ENCODE results near the gene HLA-DMB. TPM values are rescaled to one million over a fixed set of nuclear protein-coding genes. Genes with fewer than 3 reads are reported as not detected.

Gene HLA-DMB
- 8.8 TPM for total RNA-seq
- long read RNA-seq, partial matches to known transcripts, result 0 of 1 reads
- long read RNA-seq, other reads (novel, unspliced or antisense), result 0 of 1 reads

DNA sequence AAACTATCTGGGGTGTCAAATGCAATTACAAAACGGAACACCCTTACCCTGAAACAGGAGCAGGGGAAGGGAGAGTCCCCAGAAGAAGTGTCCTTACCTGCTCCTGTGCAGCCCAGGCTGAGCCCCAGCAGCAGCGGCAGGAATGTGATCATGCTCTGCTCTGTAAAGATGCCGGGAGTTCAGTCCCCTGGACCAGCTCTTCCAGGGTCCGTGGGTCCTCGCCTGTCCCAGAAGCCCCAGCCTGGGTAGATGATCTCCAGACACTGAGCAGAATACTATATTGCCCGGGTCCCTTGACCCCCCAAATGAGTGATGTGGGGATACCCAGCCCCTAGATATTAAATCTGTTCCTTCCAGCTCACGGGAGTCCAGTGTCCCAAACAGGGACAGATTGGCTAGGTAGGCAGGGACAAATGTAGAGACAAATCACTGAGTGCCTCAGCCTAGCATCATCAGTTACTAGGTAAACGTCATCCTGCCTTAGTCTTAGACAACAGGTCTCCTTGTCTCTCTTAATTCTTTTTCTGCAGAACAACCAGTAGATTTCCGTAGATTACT lies at the start of gene HLA-DMB:
Gene HLA-DMB, minus strand, starts transcription at position 373 of the 558 bp plus-strand sequence. Its CDS starts 221 bp downstream, at position 152.
- DNase-seq (ENCODE audit: missing footprints) (no peak), ATAC-seq (peak; percentile 92)
- intact Hi-C loops (cut with DNase I), result loop anchor here (1.0 kb wide), 1 partner anchor 46 kb away; no protein-coding TSS in a partner anchor

- ATAC-seq, result no peak
- DNase-seq (ENCODE audit: missing footprints), result no peak
- intact Hi-C loops (cut with DNase I), result no loop called here
Measured at GRCh38 chr6:32989368-32989767, 48.5 kb upstream of the HLA-DMB start.

GRCh38 chr6:32984622-32985389 lies 44.0 kb upstream of the HLA-DMB start:
- DNase-seq (ENCODE audit: missing footprints) (peak; percentile 92), ATAC-seq (peak; percentile 80)
- intact Hi-C loops (cut with DNase I), result loop anchor here (1.0 kb wide), 2 partner anchors 52 to 100 kb away; no protein-coding TSS in a partner anchor

DNA sequence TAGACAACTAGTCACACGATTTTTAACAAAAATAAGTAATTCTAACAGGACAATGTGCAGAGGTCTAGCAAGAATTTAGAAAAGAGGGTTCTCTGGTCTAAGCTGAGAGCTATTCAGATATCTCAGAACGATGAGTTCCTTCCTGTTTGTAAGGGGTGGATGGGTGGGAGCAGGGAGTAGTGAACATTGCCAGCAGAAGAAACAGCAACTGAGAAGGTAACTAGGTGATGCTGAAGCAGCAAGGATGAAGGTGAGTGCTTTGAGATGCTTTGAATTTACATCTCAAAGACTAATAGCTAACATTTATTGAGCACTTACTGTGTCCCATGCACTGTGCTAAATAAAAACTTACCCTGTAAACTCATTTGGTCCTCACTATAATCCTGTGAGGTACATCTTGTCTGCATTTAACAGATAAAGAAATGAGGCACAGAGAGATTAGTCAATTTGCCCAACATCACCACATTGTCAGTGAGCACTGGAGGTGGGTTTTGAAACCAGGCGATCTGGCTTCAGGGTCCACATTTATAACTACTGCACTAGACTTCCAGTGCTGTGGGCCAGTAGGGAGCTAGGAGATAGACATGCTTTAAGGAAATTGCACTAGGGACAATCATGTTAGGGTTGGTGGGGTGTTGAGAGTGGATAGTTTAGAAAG lies 43.3 kb upstream of the HLA-DMB start:
- ATAC-seq (no peak), DNase-seq (ENCODE audit: missing footprints) (no peak)
- intact Hi-C loops (cut with DNase I), result loop anchor here (1.0 kb wide), 2 partner anchors 51 to 99 kb away; no protein-coding TSS in a partner anchor

- intact Hi-C loops (cut with DNase I), result no loop called here
- ATAC-seq (peak; percentile 17), DNase-seq (ENCODE audit: missing footprints) (no peak)
Measured at GRCh38 chr6:32983493-32983848, 42.6 kb upstream of the HLA-DMB start.

DNA sequence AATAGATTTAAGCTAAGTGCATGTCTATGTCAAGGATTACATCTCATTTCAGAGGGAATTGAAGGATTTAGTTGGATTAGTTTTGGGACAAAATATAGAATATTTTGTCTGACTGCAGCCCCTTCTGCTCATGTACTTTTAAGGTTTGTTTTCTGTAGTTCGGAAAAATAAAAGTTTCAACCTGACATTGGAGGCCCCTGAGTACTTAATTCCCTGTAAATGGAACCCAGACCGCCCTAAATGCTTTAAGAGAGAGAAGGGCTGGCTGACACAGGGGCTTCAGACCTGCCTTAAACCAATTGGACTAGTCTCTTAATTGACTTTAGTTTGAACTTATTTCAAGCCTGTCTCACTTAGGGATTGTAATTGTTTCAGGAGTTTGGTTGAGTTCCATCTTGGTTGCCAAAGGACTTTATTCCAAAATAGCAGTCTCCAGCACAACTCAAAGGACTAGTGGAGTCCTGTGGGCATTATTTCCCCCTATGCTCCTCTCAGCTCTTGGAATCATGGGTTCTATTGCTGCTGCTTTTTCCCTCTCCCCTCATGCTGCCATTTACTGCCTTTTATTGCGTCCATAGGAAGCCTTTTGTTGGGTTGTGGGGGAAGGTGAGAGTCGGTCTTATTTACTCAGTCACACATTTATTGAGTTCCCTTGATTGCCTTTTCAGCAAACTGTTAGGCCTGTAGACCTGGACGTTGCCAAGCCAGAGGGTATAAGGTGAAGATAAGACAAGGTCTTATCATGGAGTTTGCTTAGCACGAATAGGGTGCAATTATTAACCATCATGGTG lies 42.1 kb upstream of the HLA-DMB start:
- intact Hi-C loops (cut with DNase I), result no loop called here
- ATAC-seq, result peak; percentile 9

GRCh38 chr6:32982084-32982701 lies 41.4 kb upstream of the HLA-DMB start:
- ATAC-seq (no peak), DNase-seq (ENCODE audit: missing footprints) (no peak)
- intact Hi-C loops (cut with DNase I), result no loop called here

More for the DNA sequence above, 42.1 kb upstream of the HLA-DMB start:
- DNase-seq (ENCODE audit: missing footprints), result no peak

- intact Hi-C loops (cut with DNase I), result no loop called here
- DNase-seq (ENCODE audit: missing footprints), result no peak
- ATAC-seq, result no peak
Measured at GRCh38 chr6:32980488-32981038, 39.7 kb upstream of the HLA-DMB start.

- intact Hi-C loops (cut with DNase I), result loop anchor here (10.0 kb wide), 1 partner anchor 1005 kb away; the partner anchor contains the start of gene DXO
- DNase-seq (ENCODE audit: missing footprints) (no peak), ATAC-seq (no peak)
Measured at GRCh38 chr6:32979720-32980487, 39.1 kb upstream of the HLA-DMB start.

DNA sequence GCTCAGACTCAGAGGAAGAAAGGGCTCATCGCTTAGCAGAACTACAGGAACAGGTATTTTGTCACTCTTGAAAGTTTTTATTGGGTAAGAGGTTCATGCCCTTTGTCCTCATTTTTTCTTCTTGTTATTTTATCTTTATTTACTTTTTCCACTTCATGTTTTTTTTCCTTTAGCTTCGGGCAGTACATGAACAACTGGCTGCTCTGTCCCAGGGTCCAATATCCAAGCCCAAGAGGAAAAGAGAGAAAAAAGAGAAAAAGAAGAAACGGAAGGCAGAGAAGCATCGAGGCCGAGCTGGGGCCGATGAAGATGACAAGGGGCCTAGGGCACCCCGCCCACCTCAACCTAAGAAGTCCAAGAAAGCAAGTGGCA lies 37.1 kb upstream of the HLA-DMB start:
- intact Hi-C loops (cut with DNase I), result loop anchor here (10.0 kb wide), 1 partner anchor 1003 kb away; the partner anchor contains the start of gene DXO
- ATAC-seq, result no peak
- DNase-seq (ENCODE audit: missing footprints), result no peak

DNA sequence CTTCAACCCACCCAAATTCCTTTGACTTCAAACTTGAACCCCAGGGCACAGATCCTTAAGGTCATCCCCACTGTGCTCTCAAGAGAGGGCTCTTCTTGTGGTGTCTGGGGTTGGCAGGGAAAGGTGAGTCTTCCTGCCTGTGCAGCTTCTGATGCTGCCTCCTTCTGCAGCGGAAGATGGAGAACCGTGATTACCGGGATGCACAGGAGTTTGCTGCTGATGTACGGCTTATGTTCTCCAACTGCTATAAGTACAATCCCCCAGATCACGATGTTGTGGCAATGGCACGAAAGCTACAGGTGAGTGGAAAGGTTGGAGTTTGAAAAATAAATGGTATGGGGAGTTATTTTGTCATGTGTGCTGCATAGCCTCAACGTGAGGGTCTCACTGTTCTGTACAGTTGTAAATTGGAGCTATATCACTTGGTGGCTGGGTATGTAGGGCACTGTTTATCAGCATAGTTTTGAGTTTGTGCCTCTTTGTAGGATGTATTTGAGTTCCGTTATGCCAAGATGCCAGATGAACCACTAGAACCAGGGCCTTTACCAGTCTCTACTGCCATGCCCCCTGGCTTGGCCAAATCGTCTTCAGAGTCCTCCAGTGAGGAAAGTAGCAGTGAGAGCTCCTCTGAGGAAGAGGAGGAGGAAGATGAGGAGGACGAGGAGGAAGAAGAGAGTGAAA lies 36.6 kb upstream of the HLA-DMB start:
- DNase-seq (ENCODE audit: missing footprints), result no peak
- intact Hi-C loops (cut with DNase I), result loop anchor here (10.0 kb wide), 1 partner anchor 1003 kb away; the partner anchor contains the start of gene DXO
- ATAC-seq, result no peak

- intact Hi-C loops (cut with DNase I), result loop anchor here (10.0 kb wide), 1 partner anchor 1002 kb away; the partner anchor contains the start of gene DXO
- no peak for ATAC-seq
- no peak for DNase-seq (ENCODE audit: missing footprints)
Measured at GRCh38 chr6:32976334-32977069, 35.7 kb upstream of the HLA-DMB start.

GRCh38 chr6:32975886-32976285 lies 35.1 kb upstream of the HLA-DMB start:
- no peak for DNase-seq (ENCODE audit: missing footprints)
- intact Hi-C loops (cut with DNase I), result loop anchor here (10.0 kb wide), 1 partner anchor 1001 kb away; the partner anchor contains the start of gene DXO
- ATAC-seq, result no peak

DNA sequence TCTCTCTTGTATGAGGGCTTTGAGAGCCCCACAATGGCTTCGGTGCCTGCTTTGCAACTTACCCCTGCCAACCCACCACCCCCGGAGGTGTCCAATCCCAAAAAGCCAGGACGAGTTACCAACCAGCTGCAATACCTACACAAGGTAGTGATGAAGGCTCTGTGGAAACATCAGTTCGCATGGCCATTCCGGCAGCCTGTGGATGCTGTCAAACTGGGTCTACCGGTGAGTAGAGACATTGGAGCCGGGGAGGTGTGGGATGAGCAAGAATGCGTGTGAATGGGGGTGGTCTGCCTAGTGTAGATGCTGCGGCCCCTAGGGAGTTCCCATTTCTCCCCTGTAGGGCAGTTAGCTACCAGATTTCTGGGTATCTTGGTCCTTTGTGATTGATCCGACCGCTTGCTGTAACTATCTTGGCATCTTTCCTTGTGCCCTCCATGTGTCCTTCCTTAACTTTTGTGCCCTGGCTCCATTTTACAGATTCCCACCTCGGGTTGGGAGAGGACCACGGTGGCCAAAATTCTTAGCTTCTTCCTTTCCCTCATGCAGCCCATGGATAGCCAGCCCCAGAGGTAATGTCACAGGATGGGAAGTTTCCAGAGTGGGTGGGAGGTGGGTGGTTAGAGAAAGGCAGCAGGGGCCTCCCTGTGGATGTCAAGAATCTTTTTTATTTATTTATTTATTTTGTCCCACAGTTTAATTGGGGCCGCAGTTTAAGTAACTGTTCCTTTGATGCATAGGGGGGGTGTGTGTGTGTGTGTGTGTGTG lies 33.9 kb upstream of the HLA-DMB start:
- no peak for ATAC-seq
- intact Hi-C loops (cut with DNase I), result loop anchor here (5.0 to 10.0 kb wide), 4 partner anchors 137 to 1000 kb away; partner anchors contain the start of genes DXO, HSD17B8, RXRB and SLC39A7
- no peak for DNase-seq (ENCODE audit: missing footprints)

DNA sequence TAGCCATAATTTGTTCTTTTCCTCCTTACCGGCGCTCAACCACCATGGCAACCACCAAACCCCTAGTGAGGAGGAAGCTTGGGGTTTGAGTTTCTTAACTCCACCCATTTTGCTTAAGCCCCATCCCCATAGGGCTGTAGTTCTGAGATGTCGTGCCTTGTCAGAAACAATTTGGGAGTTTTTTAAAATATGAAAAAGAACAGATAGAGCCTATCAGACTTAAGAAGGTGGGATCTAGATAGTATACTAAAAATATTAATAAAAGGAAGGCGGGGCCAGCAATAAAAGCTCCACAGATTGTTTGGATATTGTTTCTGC lies 33.1 kb upstream of the HLA-DMB start:
- intact Hi-C loops (cut with DNase I), result loop anchor here (5.0 to 10.0 kb wide), 4 partner anchors 137 to 999 kb away; partner anchors contain the start of genes DXO, HSD17B8, RXRB and SLC39A7
- ATAC-seq, result no peak

More for the DNA sequence above, 33.1 kb upstream of the HLA-DMB start:
- DNase-seq (ENCODE audit: missing footprints), result no peak
